GM19328 (cell line): ENCODE data around the gene ZNF503.

ENCODE experiments used
- ATAC-seq: cut with Tn5 transposase; IDR thresholded peaks from one replicate; pipeline ENCODE4 v1.9.1; 2021; ENCODE audit warnings: mild to moderate bottlenecking, moderate library complexity; ENCODE audit not compliant: unreplicated experiment

ZNF503 gene, protein sequence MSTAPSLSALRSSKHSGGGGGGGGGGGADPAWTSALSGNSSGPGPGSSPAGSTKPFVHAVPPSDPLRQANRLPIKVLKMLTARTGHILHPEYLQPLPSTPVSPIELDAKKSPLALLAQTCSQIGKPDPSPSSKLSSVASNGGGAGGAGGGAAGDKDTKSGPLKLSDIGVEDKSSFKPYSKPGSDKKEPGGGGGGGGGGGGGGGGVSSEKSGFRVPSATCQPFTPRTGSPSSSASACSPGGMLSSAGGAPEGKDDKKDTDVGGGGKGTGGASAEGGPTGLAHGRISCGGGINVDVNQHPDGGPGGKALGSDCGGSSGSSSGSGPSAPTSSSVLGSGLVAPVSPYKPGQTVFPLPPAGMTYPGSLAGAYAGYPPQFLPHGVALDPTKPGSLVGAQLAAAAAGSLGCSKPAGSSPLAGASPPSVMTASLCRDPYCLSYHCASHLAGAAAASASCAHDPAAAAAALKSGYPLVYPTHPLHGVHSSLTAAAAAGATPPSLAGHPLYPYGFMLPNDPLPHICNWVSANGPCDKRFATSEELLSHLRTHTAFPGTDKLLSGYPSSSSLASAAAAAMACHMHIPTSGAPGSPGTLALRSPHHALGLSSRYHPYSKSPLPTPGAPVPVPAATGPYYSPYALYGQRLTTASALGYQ

DNA sequence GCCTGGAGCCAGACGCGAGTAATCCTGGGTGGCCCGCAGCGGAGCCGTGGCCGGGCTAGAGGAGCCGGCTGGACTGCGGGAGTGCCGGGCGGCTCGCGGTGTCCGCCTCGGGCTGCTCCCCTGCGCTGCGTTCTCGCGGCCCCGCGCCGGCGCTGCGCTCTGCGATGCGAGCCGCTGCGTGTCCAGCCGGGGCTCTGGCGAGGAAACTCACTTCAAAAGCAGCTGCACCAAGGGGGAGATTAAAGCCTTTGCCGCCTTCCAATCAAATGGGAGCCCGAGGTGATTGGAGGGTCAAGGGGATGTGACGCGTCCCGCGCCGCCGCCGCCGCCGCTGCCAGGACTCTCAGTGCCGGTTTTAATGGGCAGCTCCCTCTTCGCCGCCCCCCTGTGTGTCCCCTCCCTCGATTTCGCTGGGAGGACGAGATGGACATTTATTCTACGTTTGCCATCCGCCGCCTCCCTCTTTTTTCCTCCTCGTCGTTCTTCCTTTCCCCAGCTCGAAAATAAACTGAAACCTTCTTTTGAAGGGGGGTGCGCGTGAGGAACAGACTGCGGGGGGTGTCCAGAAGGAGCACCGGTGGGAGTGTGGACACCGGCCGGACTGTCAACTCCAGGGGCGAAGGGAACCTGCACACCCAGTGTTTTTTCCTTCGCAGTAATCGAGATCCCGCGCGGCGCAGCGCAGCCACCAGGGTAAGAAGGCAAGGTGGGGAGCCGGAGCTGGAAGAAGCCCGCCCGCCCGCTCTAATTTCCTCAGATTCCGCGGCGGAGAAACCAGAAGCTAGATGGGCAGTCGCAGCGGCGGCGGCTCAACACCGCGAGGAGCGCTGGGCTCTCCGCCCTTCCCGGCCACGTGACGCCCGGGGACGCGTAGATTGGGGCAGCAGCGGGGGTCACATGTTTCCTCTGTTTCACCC, at the start of gene ZNF503:
TSS of gene ZNF503 (minus strand) at position 196 of the 917 bp plus-strand sequence. CDS start 345 bp downstream, outside the sequence.
- no peak for ATAC-seq

DNA sequence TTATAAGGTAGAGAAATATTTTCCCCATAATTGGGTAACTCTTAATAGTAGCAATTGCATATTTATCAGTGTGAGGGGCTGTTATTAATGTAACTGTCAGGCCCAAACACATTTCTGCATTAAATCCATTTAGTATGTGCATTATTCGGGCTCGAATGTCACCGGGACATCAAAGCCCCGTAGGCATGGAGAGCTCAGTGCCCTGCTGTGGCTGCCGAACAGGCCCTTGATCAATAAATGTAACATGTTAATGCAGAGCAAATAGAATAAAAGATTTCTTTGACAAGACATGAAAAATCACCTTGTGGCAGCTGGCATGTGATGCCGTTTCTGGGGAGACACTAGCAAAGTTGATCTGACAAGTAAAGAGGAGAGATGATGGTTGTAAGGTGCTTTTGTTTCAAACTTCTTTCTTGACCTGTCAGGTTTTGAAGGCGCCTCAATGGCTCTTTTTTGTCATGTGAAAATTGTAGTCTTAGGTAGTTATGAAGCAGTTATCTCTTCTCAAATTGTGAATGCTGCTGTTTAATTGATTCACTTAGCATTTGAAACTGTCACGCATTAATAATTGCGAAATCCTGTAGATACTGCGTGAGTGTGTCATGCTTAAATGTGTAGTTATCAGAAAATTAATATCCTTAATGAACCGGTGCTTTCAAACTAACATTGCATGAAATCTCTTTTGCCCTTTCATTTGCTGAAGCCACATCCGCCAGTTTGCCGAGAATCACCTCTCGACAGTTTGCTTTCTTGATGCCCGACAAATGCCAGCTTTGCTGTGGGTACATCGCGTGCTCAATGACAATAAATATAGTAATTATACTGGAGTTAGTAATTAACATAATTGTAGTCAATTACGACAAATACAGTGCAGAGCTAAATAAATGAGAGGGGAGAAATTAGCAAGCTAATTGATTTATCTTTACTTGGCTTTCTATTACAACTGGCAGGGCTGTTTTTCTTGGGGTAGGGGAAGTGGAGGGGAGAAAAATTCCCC, 49.4 kb upstream of the ZNF503 start:
- ATAC-seq: no peak

DNA sequence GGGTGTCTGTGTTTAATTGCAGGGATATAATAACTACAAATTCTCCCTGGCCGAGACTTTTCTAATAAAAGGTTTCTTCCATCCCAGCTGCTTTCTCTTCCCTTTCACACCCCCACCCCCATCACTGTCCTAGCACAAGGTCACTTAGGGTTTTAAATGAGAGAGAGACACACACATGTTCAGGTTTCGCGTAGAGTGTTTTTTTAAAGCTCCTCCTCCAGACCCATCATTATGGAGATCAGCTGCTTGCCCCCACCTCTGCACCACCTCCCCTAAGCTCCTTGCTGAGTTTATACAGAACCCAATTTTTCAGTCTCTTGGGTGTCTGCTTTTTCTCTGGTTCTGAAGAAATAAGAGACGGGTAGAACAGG, 48.5 kb upstream of the ZNF503 start:
- no peak for ATAC-seq

DNA sequence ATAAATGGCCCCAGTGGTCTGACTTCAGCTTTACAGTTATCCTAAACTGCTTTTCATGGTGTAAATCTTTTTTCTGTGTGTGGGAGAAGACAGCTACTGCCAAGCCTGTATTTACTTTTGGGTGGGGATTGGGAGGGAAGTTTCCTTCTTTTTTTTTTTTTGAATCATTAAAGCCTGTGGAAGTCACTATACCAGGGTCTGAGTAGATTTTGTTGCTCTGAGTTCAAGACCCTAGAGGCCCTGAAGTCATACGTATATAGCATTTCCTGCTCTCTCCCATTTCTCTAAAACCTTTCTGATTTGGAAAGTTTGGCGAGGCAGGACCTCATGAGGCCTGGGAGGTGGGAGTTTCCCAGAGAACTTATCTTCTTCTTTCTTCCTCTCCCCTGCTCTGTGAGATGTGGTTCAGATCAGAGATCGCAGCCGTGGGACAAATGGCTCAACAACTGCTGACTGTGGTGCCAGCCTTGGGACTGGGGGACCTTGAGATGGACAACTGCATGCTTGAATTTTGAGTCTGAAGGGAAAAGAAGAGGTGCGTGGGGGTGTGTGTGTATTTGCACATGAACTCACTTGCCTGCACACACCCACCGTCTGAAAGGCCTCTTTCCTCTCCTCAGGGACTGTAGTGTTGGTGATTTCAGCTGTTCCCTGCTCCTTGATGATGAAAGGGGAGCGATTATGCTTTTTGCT, 48.0 kb upstream of the ZNF503 start:
- ATAC-seq: no peak

DNA sequence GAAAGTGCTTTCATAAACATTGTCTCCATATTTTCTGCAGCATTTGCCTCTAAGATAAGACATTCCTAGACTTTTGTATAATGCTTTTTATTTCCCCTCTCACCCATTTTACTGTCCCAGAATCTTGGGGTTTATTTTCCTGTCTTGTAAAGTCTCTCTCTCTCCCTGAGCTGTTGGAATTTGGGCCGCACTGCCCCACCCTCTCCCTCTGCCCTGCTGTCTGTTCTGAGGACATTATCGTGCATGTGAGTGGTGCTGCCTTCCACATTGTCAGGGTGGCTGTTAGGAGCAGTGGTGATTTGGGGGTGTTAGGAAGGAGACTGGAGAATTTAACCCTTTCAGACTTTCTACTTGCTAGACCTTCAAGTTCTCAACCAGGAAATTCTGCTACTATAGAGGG, 46.6 kb upstream of the ZNF503 start:
- ATAC-seq: no peak

DNA sequence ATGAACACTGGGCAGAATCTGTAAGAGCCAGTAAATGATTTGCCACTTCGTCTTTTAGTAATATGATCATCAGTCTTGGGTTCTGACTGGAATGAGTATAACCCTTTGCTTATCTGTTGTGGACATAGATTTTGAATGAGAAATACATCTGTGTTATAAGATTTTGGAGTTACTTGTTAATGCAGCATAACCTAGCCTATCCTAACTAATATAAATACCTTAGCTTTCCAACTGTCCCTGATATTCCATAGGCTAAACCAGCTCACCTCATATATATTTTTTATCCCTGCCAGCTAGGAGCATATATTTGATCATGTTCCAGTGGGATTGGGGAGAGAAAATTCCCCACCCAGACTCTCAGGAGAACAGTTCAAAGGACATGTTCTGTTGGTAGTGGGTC, 44.9 kb upstream of the ZNF503 start:
- ATAC-seq: no peak

DNA sequence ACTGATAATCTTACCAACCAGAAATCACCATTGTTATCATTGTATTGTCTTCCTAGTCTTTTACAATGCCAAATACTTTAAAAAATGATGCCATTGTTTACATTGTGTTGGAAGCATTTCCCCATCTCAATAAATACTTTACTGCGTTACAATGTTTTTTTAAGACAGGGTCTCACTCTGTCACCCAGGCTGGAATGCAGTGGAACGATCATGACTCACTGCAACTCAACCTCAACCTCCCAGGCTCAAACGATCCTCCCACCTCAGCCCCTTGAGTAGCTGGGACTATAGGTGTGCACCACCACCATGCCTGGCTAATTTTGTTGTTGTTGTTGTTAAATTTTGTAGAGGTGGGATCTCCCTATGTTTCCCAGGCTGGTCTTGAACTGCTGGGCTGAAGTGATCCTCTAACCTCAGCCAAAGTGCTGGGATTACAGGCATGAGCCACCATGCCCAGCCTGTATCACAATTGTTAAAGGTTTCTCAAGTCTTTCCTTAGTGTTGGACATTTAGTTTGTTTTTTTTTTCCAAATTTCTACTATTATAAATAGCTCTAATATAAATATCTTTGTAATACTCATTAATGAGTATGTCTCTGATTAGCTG, 43.3 kb upstream of the ZNF503 start:
- ATAC-seq: no peak

DNA sequence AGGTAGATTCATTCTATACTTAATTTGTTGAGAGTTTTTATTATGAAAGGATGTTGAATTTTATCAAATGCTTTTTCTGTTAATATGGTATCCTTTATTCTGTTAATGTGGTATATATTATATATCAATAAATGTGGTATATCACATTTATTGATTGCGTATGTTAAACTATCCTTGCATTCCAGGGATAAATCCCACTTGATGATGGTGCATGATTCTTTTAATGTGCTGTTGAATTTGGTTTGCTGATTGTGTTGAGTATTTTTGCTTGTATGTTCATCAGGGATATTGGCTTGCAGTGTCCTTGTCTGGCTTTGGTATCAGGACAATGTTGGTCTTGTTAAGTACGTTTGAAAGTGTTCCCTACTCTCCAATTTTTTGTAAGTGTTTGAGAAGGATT, 41.8 kb upstream of the ZNF503 start:
- ATAC-seq: no peak

DNA sequence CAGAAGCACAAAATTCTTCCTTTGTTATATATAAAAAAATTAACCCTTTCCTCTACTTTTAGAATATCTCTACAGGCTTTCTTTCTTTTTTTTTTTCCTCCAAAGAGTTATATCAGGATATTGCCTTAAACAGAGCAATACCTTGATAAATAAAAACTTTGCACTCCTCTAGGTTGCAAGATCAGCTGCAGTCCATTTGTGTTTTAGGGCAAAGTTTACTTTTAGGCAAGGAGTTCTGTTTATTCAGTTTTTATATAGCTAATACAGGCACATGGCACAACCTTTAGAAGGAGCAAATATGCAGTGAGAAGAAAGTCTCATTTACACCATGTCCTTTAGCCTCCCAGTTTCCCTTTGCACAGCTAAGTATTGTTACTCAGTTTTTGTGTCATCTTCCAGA, 40.1 kb upstream of the ZNF503 start:
- no peak for ATAC-seq

DNA sequence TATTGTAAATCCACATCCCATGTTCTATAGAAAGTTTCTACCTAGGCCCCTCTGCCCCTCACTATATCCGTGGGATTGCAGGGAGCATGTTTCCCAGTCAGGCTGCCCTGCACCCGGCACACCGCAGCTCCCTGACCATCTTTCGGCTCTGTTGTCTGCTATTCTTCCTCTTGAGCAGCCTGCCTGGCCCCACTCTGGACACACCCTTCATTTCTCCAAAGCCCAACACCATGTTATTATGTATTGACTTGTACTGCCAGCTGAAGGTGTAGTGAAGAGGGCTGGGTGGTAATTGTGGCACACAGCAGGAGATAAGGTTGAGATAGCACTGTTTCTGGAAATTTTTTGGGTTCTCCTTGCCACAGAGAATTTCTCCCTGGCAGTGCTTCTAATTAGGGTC, 39.6 kb upstream of the ZNF503 start:
- ATAC-seq: no peak

DNA sequence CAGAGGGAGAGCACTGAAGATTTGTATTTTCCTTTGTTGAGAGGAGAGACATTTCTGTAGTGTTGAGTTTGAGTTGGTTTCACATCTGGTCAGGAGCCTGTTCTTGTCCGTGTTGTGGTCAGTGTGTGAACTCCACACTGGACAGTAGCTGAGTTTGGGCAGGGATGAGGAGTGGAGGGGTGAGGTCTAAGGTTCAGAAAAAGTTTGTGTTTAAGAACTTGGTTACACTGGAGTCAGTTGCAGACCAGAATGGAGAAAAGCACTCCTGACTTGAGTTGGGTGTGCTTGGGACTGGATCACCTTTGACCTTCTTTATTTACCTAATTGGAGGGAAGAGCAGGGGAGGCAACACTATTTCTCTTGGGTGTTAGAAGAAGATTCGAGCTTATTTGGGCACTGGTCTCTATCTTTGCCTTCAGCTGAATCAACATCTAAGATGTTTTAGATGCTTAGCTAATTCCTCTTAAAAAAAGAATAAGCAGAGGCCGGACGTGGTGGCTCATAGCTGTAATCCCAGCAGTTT, 38.8 kb upstream of the ZNF503 start:
- no peak for ATAC-seq

DNA sequence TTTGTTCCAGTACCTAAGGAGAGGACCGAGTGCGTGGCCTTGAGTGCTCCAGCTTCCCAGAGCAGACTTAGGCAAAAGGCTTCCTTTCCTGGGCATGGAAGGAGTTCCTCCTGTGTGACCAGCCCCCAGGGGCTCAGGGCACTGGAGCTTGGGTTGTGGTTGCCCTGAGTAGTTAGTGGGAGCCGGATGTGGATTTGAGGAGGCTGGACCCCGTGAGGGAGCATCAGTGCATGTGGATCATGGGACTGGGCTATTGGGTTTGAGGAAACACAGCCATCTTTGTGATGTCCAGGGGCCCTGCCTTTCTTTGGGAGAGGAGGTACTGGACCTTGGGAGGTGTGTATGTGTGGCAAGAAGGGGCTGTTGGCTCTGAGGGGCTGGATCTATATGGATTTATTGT, 38.2 kb upstream of the ZNF503 start:
- no peak for ATAC-seq

DNA sequence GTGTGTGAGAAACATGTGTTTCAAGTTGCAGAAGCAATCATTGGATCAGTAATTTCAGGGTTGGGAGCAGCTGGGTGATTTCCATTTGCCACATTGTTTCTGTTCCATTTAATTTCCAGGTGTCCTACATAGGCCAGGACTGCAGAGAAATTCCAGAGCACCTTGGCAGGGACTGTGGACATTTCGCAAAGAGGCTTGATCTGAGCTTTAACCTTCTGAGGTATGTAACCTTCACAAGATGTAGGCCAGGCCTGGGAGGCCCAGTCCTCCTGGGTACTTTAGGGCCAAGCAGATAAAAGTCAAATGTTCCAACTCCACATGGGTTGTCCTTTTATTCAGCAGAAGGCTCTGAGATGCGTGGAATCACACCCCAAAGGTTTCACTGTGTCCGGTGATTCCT, 36.7 kb upstream of the ZNF503 start:
- ATAC-seq: no peak

DNA sequence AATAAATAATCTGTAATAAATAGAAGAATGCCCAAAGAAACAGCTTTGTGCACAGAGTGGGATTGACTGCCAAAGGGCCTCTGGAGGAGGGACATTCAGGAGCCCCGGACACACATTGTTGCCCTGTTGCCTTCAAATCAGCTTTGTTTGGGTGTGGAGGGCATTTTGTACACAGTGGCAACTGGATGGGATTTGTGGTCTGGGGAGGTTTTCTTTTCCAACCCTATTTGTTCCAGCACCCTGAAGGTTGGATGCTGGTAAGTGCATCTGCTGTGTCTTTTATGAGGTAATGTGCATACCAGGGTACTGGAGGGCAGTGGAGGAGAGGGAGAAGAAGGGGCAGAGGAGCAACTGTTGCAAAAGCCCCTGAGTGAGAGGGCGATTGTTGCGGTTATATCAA, 36.1 kb upstream of the ZNF503 start:
- ATAC-seq: no peak

DNA sequence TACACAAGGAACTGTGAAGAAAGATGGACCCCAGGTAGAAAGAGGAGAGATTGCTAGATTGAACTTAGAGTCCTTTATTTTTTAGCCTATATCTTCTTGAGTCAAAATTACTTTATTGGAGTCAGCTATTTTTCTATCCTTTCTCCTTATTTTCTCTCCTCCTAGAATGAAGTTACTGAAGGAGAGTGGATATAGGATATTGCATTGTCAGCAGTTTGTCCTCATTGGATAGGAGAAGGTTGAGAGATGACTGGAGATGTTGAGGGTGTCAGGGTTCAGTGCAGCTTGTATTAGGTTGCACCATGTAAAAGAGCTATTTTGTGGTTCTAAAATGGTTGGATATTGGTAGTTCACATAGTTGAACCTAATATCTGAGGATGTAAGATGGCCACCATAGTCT, 35.3 kb upstream of the ZNF503 start:
- ATAC-seq: no peak

DNA sequence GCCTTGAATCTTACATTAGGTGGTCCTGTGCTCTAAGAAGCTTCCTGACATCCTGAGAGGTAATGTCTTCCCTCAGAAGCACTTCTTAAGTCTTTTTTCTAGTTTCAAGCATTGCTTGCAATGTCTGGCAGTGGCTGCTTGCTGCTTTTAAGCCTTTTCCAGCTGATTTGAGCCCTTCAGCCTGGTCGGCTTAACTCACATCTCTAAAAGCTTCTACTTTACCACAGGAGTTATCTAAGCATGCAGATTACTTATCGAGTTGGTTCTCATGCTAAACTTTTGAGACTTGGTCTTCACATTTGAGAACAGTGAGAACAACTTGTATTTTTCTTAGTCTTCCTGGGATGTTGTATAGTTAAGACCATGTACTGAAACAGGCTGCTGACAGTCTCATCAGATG, 33.7 kb upstream of the ZNF503 start:
- no peak for ATAC-seq

DNA sequence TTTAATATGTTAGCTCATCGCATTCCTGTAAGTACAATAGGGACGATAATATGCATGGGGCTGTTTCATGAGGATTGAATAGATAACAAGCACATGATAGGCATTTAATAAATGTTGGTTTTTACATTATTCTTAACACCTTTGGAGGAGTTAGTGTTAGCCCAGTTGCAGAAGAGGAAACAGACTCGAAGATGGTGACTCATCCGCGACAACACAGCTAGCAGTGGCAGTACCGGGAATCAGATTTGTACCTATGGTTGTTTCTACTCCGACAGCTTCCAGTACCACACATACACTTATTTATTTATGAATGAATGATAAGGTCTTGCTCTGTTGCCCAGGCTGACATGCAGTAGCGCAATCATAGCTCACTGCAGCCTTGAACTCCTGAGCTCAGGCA, 32.7 kb upstream of the ZNF503 start:
- no peak for ATAC-seq

DNA sequence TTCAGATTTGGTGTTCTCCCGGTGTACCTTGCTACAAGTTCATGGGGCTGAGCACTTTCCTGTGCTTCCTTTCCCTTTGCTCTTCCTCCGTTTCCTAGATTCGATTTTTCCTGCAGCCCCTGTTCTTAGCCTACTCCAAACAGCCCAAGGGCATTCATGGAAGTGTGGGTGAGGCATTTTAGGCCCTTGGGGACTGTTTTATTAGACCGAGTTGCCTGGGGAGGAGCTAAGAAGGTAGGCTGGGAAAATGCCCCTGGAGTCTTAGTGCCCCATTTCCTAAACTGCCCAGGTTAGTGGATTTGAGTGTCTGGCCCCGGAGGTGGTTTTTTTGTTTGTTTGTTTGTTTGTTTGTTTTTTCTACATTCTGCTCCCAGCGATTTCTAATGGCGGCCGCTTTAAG, 31.7 kb upstream of the ZNF503 start:
- no peak for ATAC-seq

DNA sequence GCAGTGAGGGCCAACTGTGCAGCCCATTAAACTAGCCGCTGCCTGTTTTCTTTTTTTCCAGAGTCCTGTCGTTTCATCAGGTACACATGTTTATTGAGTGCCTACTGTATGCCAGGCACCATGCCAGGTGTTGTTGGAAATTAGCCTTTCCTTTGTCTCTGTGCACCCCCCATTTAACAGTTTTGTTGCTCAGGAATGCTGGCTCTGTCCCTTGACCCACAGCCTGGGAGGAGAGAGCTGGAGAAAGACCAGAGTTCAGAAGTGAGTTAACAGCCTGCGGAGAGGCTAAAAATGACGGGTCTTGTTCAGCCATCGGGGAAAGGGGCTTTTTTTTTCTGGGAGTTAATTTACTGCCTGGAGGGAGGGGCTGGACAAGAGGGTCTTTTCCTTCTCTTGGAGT, 31.2 kb upstream of the ZNF503 start:
- no peak for ATAC-seq
